B cell (primary cell): ENCODE data around the gene FSHB.

Source experiments
- EZH2 ChIP-seq: IDR thresholded peaks from 2 replicates; pipeline ENCODE4 v1.6.1; 2012; ENCODE audit warnings: borderline replicate concordance, low read depth, mild to moderate bottlenecking, moderate library complexity, low read length; ENCODE audit not compliant: insufficient read depth, poor library complexity, severe bottlenecking
- TF ChIP-seq, protein P1 (sequence below): fragments of 200-600 bp; IDR thresholded peaks from one replicate; pipeline ENCODE4 v1.8.0; 2022; ENCODE audit warnings: antibody characterized with exemption, mild to moderate bottlenecking

DNA sequence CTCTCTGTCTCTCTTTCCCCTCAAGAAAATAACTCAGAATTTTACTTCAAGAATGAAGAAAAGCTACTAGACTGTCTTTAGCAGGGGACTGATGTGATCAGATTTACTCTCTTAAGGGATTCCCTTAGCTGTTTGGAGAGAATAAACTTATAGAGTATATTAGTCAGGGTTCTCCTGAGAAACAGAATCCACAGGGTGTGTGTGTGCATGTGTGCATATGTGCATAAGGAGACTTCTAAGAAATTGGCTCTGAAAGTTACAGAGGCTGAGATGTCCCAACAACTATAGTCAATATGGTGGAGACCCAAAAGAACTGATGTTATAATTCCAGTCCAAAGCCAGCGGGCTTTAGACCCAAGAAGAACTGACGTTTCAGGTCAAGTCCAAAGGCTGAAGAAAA is 49.0 kb downstream of the FSHB start:
- TF ChIP-seq, protein P1, sequence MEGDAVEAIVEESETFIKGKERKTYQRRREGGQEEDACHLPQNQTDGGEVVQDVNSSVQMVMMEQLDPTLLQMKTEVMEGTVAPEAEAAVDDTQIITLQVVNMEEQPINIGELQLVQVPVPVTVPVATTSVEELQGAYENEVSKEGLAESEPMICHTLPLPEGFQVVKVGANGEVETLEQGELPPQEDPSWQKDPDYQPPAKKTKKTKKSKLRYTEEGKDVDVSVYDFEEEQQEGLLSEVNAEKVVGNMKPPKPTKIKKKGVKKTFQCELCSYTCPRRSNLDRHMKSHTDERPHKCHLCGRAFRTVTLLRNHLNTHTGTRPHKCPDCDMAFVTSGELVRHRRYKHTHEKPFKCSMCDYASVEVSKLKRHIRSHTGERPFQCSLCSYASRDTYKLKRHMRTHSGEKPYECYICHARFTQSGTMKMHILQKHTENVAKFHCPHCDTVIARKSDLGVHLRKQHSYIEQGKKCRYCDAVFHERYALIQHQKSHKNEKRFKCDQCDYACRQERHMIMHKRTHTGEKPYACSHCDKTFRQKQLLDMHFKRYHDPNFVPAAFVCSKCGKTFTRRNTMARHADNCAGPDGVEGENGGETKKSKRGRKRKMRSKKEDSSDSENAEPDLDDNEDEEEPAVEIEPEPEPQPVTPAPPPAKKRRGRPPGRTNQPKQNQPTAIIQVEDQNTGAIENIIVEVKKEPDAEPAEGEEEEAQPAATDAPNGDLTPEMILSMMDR, result no peak
- no peak for TF ChIP-seq EZH2
